ENCODE data around the gene PHF2.

The PHF2 gene

DNA sequence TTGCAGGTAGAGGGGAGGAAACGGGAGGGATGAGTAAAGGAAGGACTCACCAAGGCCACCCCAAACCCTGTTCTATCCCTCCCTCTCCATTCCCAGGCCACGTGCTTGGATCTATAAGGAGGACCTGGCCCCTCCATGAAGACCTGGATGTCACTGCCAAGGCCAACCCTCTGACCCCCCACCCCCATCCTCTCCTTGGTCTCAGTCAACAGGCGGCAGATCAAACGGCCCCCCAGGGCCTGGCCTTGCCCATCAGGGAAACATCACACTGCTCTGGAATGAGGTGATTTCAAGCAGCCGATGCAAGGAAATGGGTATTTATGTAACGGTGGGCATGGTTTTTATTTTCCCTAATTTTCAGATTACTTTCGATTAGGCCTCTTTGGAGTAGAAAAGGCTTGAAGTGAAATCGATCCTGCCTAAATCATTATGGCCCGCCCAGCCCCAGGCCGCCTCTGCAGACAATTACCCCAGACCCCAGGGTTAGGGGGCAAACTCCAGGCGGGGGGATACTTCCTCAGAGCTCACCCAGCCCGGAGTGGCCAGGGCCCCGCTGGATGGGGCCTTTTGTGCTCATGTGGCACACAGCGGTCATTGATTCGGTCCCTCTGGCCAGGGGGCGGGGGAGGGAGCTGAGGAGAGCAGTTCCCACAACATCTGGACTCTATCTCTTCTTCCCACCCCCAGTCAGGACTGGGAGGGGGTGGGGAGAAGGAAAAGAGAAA, 125.3 kb downstream of the PHF2 start:
- DNase-seq (ENCODE audit: insufficient read length, low spot score) (no peak), FAIRE-seq (no peak)
- no peak for TF ChIP-seq POLR2A (IDR thresholded peaks at IDR 0.05; ENCODE audit: low read depth, low read length)

- DNase-seq (ENCODE audit: insufficient read length, low spot score) (no peak), FAIRE-seq (no peak)
- TF ChIP-seq POLR2A (IDR thresholded peaks at IDR 0.05; ENCODE audit: low read depth, low read length) = no peak
Observed at GRCh38 chr9:93702261-93702660, 125.9 kb downstream of the PHF2 start.

GRCh38 chr9:93708289-93708986, 132.1 kb downstream of the PHF2 start:
- DNase-seq (ENCODE audit: insufficient read length, low spot score) = no peak
- TF ChIP-seq POLR2A (IDR thresholded peaks at IDR 0.05; ENCODE audit: low read depth, low read length) = no peak
- no peak for FAIRE-seq

GRCh38 chr9:93708987-93709302, 132.6 kb downstream of the PHF2 start:
- no peak for DNase-seq (ENCODE audit: insufficient read length, low spot score)
- FAIRE-seq = no peak
- no peak for TF ChIP-seq POLR2A (IDR thresholded peaks at IDR 0.05; ENCODE audit: low read depth, low read length)

GRCh38 chr9:93709600-93710369, 133.4 kb downstream of the PHF2 start:
- DNase-seq (ENCODE audit: insufficient read length, low spot score) = no peak
- no peak for FAIRE-seq
- no peak for TF ChIP-seq POLR2A (IDR thresholded peaks at IDR 0.05; ENCODE audit: low read depth, low read length)

DNA sequence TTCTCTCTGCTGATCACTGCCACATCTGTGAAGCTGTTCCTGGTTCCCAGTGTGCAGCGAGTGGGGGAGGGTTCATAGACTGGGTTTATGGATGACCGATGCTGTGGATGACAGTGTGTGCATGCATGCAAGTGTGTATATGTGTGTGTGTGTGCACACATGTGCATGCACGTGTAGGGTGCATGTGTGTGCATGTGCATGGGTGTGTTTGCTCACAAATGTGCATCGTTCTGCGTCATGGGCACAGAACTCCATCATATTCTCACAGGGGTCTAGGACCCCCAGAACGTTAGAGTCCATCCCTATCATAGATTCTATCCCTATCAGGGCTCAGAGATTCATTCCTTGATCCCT, 134.0 kb downstream of the PHF2 start:
- FAIRE-seq = no peak

GRCh38 chr9:93711002-93711401, 134.6 kb downstream of the PHF2 start:
- TF ChIP-seq POLR2A (IDR thresholded peaks at IDR 0.05; ENCODE audit: low read depth, low read length) = no peak
- DNase-seq (ENCODE audit: insufficient read length, low spot score) = no peak
- no peak for FAIRE-seq

More for the DNA sequence above, 134.0 kb downstream of the PHF2 start:
- no peak for TF ChIP-seq POLR2A (IDR thresholded peaks at IDR 0.05; ENCODE audit: low read depth, low read length)
- no peak for DNase-seq (ENCODE audit: insufficient read length, low spot score)

GRCh38 chr9:93712896-93713295, 136.5 kb downstream of the PHF2 start:
- no peak for TF ChIP-seq POLR2A (IDR thresholded peaks at IDR 0.05; ENCODE audit: low read depth, low read length)
- FAIRE-seq (no peak), DNase-seq (ENCODE audit: insufficient read length, low spot score) (no peak)

- DNase-seq (ENCODE audit: insufficient read length, low spot score) (no peak), FAIRE-seq (no peak)
- TF ChIP-seq POLR2A (IDR thresholded peaks at IDR 0.05; ENCODE audit: low read depth, low read length) = no peak
Observed at GRCh38 chr9:93713716-93714115, 137.3 kb downstream of the PHF2 start.

DNA sequence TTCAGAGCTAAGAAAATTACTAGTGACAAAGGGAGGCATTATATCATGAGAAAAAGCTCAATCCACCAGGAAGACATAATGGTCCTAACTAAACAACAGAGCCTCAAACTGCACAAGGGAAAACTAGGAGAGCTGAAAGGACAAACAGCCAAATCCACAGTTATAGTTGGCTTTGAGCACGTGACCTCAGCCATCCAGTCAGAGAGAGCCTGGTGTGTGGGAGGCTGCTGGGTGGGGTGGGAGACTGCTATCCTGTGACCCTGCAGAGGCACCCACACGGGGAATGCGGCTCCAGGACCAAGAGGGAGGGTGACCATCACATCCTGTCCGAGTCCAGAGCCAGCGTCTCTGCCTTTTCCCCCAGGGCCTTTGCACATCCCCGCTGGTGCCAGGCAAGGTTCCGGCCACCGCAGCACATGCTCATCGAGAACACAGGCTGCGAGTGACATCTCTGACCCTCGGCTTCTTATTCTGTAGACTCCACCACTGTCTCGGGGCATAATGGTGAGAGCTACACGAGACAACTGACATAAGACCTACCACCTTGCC, 145.1 kb downstream of the PHF2 start:
- no peak for TF ChIP-seq POLR2A (IDR thresholded peaks at IDR 0.05; ENCODE audit: low read depth, low read length)
- FAIRE-seq (no peak), DNase-seq (ENCODE audit: insufficient read length, low spot score) (no peak)

GRCh38 chr9:93724852-93725251, 148.5 kb downstream of the PHF2 start:
- TF ChIP-seq POLR2A (IDR thresholded peaks at IDR 0.05; ENCODE audit: low read depth, low read length) = no peak
- DNase-seq (ENCODE audit: insufficient read length, low spot score) = no peak
- no peak for FAIRE-seq

- no peak for TF ChIP-seq POLR2A (IDR thresholded peaks at IDR 0.05; ENCODE audit: low read depth, low read length)
- FAIRE-seq (no peak), DNase-seq (ENCODE audit: insufficient read length, low spot score) (no peak)
Observed at GRCh38 chr9:93725382-93725781, 149.0 kb downstream of the PHF2 start.

DNA sequence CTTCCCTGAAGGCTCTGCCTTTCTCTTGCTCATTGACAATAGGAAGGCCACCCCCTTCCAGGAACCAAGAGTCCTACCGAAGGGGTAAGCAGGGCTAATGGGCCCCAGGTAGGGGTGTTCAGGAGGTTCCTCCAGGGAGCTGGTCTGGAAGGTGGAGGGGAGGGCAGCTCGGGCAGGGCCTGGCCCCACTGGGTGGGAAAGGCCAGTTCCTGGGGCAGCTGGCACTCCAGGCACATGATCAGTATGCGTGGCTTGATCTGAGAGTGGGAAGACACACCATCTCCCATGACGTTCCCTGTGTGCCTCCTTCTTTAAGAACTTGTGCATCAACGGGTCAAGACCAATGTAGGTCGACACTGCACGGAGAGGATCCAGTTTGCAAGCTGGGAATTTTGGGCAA, 149.8 kb downstream of the PHF2 start:
- TF ChIP-seq POLR2A (IDR thresholded peaks at IDR 0.05; ENCODE audit: low read depth, low read length) = no peak
- DNase-seq (ENCODE audit: insufficient read length, low spot score) (no peak), FAIRE-seq (no peak)

Measured in H54 (cell line).